SU-DHL-6 (cell line): ENCODE results near the gene HK1.
"Not testable (repeated sequence)": the region's sequence is repeated elsewhere in the genome, so short reads cannot be mapped to it uniquely, and the experiment has no call there.

Experiments
- H2AFZ ChIP-seq: fragments of 200-600 bp; sonication (generic); 2 replicates; pipeline ENCODE4 v1.6.1; 2014; ENCODE audit warnings: low read depth, mild to moderate bottlenecking, moderate library complexity, mixed read lengths, antibody characterized with exemption, low read length; ENCODE audit not compliant: severe bottlenecking
- H3F3A ChIP-seq: fragments of 200-600 bp; shearing (Covaris generic); 2 replicates; pipeline ENCODE4 v1.6.0; 2016; ENCODE audit warnings: antibody characterized with exemption, mild to moderate bottlenecking; ENCODE audit not compliant: insufficient read depth
- H3K27ac ChIP-seq: fragments of 200-600 bp; sonication (generic); 2 replicates; pipeline ENCODE4 v1.5.1; 2016; ENCODE audit warnings: low read depth, mild to moderate bottlenecking, low read length, moderate library complexity, mixed read lengths
- H3K27me3 ChIP-seq: fragments of 200-600 bp; sonication (generic), shearing (Covaris generic); 2 replicates; pipeline ENCODE4 v1.6.0; 2014; ENCODE audit warnings: mild to moderate bottlenecking, low read length
- H3K36me3 ChIP-seq: fragments of 200-600 bp; sonication (generic); 2 replicates; pipeline ENCODE4 v1.6.1; 2014; ENCODE audit warnings: mild to moderate bottlenecking, low read length, mixed read lengths
- H3K4me2 ChIP-seq: fragments of 300-600, 200-600 bp; shearing (Covaris generic), sonication (generic); 2 replicates; pipeline ENCODE4 v1.6.0; 2014; ENCODE audit warnings: low read length, low read depth, mild to moderate bottlenecking; ENCODE audit not compliant: poor library complexity, severe bottlenecking
- H3K4me3 ChIP-seq: fragments of 200-600 bp; sonication (generic); 2 replicates; pipeline ENCODE4 v1.5.1; 2014; ENCODE audit warnings: antibody characterized with exemption, low read length, mild to moderate bottlenecking, mixed read lengths; ENCODE audit not compliant: insufficient read depth, poor library complexity, severe bottlenecking
- H3K79me2 ChIP-seq: fragments of 200-600 bp; sonication (generic); 2 replicates; pipeline ENCODE4 v1.6.1; 2014; ENCODE audit warnings: mild to moderate bottlenecking, low read length, moderate library complexity; ENCODE audit not compliant: insufficient read depth
- H3K9ac ChIP-seq: fragments of 200-600 bp; sonication (generic); 2 replicates; pipeline ENCODE4 v1.7.0; 2014; ENCODE audit warnings: mild to moderate bottlenecking, low read length
- H3K9me2 ChIP-seq: fragments of 200-600 bp; sonication (generic); replicated peaks from 2 replicates; pipeline ENCODE4 v1.6.1; 2014; ENCODE audit warnings: low read length; ENCODE audit not compliant: insufficient read depth
- H3K9me3 ChIP-seq: fragments of 200-600 bp; sonication (generic); 2 replicates; pipeline ENCODE4 v1.6.1; 2014; ENCODE audit warnings: low read length, mixed read lengths; ENCODE audit not compliant: insufficient read depth
- H4K20me1 ChIP-seq: fragments of 200-600 bp; sonication (generic); 2 replicates; pipeline ENCODE4 v1.6.1; 2014; ENCODE audit warnings: low read depth, mild to moderate bottlenecking, antibody characterized with exemption, low read length, moderate library complexity, mixed read lengths
- CTCF ChIP-seq: fragments of 200-600 bp; sonication (generic); IDR thresholded peaks from one replicate; pipeline ENCODE4 v1.5.1; 2017; ENCODE audit warnings: antibody characterized with exemption, mild to moderate bottlenecking, low read length, moderate library complexity; ENCODE audit not compliant: insufficient read depth, poor library complexity, severe bottlenecking
- EZH2phosphoT487 ChIP-seq: fragments of 200-600 bp; sonication (generic), shearing (Covaris generic); conservative IDR thresholded peaks from 2 replicates; pipeline ENCODE4 v1.6.1; 2018; ENCODE audit warnings: mild to moderate bottlenecking, antibody characterized with exemption, low read length, moderate library complexity, mixed read lengths

Gene HK1

GRCh38 chr10:69248117-69248730 lies 30.1 kb upstream of the HK1 start:
- Histone ChIP-seq H3K9me2 (no peaks in the 10 kb centered on the region), H3K27me3 (no peaks in the 10 kb centered on the region), H3K79me2 (no peaks in the 10 kb centered on the region), H4K20me1 (no peaks in the 10 kb centered on the region), H3F3A (no peaks in the 10 kb centered on the region), H3K4me3 (no peak overlapping the region), H3K36me3 (no peaks in the 10 kb centered on the region), H2AFZ (no peak overlapping the region), H3K9ac (no peak overlapping the region), H3K27ac (no peak overlapping the region), H3K4me2 (no peak overlapping the region), H3K9me3 (no peaks in the 10 kb centered on the region)
- TF ChIP-seq CTCF (no peak), EZH2phosphoT487 (no peak)

- H3K9me3 ChIP-seq = no peaks in the 10 kb centered on the region
- H3K9me2 ChIP-seq = no peaks in the 10 kb centered on the region
- no peaks in the 10 kb centered on the region for H4K20me1 ChIP-seq
- no peak overlapping the region for H3K4me2 ChIP-seq
- H3K36me3 ChIP-seq = no peaks in the 10 kb centered on the region
- TF ChIP-seq EZH2phosphoT487 = no peak
- no peak for TF ChIP-seq CTCF
- H3F3A ChIP-seq = no peaks in the 10 kb centered on the region
- H3K27me3 ChIP-seq = no peaks in the 10 kb centered on the region
- no peak overlapping the region for H3K27ac ChIP-seq
- no peak overlapping the region for H2AFZ ChIP-seq
- no peak overlapping the region for H3K9ac ChIP-seq
- H3K4me3 ChIP-seq = no peak overlapping the region
- H3K79me2 ChIP-seq = no peaks in the 10 kb centered on the region
Measured at GRCh38 chr10:69250041-69250440, 28.3 kb upstream of the HK1 start.

DNA sequence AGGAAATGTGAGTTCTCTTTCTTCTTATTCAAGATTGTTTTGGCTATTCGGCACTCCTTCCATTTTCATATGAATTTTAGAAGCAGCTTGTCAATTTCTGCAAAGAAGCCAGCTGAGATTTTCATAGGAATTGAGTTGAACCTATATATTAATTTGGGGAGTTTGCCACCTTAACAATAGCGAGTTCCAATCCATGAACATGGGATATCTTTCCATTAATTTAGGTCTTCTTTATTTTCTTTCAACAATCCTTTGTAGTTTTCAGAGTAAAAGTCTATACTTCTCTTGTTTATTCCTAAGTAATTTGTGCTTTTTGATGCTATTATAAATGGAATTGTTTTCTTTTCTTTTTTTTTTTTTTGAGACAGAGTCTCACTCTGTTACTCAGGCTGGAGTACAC lies 26.9 kb upstream of the HK1 start:
- H3F3A ChIP-seq, H3K9me3 ChIP-seq, H3K79me2 ChIP-seq, H3K4me3 ChIP-seq, H2AFZ ChIP-seq, H4K20me1 ChIP-seq, H3K27ac ChIP-seq, H3K9me2 ChIP-seq, H3K4me2 ChIP-seq, H3K9ac ChIP-seq, H3K27me3 ChIP-seq, H3K36me3 ChIP-seq: not testable (repeated sequence)

GRCh38 chr10:69253171-69253570 lies 25.1 kb upstream of the HK1 start:
- H3K4me3 ChIP-seq = no peak overlapping the region
- H3K9me3 ChIP-seq = no peaks in the 10 kb centered on the region
- H4K20me1 ChIP-seq = no peaks in the 10 kb centered on the region
- no peaks in the 10 kb centered on the region for H3K79me2 ChIP-seq
- H3K36me3 ChIP-seq = no peaks in the 10 kb centered on the region
- no peak overlapping the region for H3K27ac ChIP-seq
- no peaks in the 10 kb centered on the region for H3F3A ChIP-seq
- no peak overlapping the region for H2AFZ ChIP-seq
- no peak for TF ChIP-seq CTCF
- TF ChIP-seq EZH2phosphoT487 = no peak
- H3K27me3 ChIP-seq = no peaks in the 10 kb centered on the region
- H3K4me2 ChIP-seq = no peak overlapping the region
- H3K9me2 ChIP-seq = no peaks in the 10 kb centered on the region
- no peak overlapping the region for H3K9ac ChIP-seq
